ENCODE data around the gene PRKG1. TPM values are rescaled to one million over a fixed set of nuclear protein-coding genes. Genes with fewer than 3 reads are reported as not detected.

PRKG1 gene
- total RNA-seq, 1 donor from 2014 or later, result 50.2 TPM

- H3K9me3 ChIP-seq, result peaks cover 6 to 10% of the 10 kb centered on the region in 2 donors
- TF ChIP-seq CTCF (IDR thresholded peaks at IDR 0.05), result no peak
- no peaks in the 10 kb centered on the region for H3K27me3 ChIP-seq
- peak; percentile 35 to 87 for DNase-seq (ENCODE audit: low spot score in 2 of 2)
- H3K4me1 ChIP-seq, result peaks cover 0 to 20% of the 10 kb centered on the region in 2 donors
- no peak overlapping the region for H3K4me3 ChIP-seq
- intact Hi-C loops (cut with DNase I), result loop anchor here (2.0 to 5.0 kb wide), 2 partner anchors 18 to 162 kb away; no protein-coding TSS in a partner anchor
- no peaks in the 10 kb centered on the region for H3K36me3 ChIP-seq
- peak overlapping the region; percentile 71 to 86 for H3K27ac ChIP-seq
Observed at GRCh38 chr10:51879238-51879637, 805.0 kb downstream of the PRKG1 start.

DNA sequence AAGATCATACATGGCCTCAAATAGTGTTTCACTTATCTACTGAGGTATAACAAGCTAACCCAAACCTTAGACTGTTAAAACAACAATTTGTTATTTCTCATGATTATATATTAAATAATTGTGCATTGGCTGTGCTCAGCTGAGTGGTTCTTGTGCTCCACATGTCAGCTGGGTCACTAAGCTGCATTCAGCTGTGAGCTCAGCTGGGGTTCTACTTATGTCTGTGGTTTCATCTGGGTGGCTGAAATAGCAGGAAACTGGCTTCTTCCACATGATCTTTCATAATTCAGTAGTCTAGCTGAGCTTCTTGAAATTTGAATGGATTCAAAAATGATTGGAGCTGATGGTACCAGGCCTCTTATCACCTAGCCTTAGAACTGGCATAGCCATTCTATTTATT lies 806.9 kb downstream of the PRKG1 start:
- no peaks in the 10 kb centered on the region for H3K36me3 ChIP-seq
- H3K9me3 ChIP-seq, result peaks cover 6 to 10% of the 10 kb centered on the region in 2 donors
- no peak overlapping the region for H3K4me3 ChIP-seq
- intact Hi-C loops (cut with DNase I), result loop anchor here (10.0 kb wide), 1 partner anchor 886 kb away; no protein-coding TSS in a partner anchor
- TF ChIP-seq CTCF (IDR thresholded peaks at IDR 0.05), result no peak
- H3K27ac ChIP-seq, result peak overlapping the region; percentile 71 to 86
- H3K27me3 ChIP-seq, result no peaks in the 10 kb centered on the region
- H3K4me1 ChIP-seq, result peaks cover 0 to 35% of the 10 kb centered on the region in 2 donors
- no peak for DNase-seq (ENCODE audit: low spot score in 2 of 2)

DNA sequence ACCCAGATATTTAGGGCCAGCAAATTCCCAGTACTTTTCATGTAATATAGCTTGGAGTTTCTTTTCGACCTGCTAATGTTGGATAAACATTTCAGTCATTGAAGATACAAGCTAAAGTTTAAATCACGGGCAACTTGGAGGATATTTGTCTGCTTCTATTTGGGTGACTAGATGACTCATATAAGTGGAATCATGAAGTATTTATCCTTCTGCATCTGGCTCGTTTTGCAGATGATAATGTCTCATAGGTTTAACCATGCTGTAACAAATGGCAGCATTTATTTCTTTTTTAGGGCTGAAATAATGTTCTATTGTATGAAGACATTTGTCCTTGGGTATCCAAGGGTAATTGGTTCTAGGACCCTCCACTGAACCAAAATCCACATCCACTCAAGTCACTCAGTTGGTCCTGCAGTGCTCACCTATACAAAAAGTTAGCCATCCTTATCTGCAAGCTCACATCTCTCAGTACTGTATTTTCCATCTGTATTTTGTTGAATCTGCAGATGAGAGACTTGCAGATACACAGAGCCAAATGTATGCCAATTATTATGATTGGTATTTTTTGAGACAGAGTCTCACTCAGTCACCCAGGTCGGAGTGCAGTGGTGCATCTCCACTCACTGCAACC lies 812.3 kb downstream of the PRKG1 start:
- Histone ChIP-seq H3K9me3 (peaks cover 0 to under 1% of the 10 kb centered on the region in 2 donors), H3K27ac (peak overlapping the region; percentile 46 to 48), H3K4me1 (peaks cover 3 to 30% of the 10 kb centered on the region in 2 donors), H3K4me3 (no peak overlapping the region), H3K27me3 (no peaks in the 10 kb centered on the region), H3K36me3 (no peaks in the 10 kb centered on the region)
- DNase-seq (ENCODE audit: low spot score in 2 of 2), result no peak
- no peak for TF ChIP-seq CTCF (IDR thresholded peaks at IDR 0.05)
- intact Hi-C loops (cut with DNase I), result loop anchor here (10.0 kb wide), 1 partner anchor 892 kb away; no protein-coding TSS in a partner anchor

DNA sequence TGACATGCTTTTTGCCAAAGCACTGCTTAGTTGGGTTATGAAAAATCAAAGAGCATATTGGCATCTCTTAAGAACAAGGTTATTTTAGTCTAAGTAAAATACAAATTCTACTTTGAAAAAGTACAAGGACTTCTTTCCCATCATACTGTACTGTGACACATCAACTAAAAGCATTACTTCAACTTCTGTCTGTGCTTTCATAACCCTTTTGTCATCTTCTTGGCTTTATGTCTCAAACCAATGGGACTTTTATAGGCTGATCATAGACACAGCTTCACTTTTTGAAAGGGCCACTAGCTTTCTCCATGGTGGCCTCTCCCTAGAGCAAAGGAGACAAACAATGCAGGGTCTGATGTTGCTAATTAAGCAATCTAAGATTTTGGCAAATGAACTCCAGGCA lies 814.0 kb downstream of the PRKG1 start:
- Histone ChIP-seq H3K9me3 (no peaks in the 10 kb centered on the region), H3K36me3 (no peaks in the 10 kb centered on the region), H3K27me3 (no peaks in the 10 kb centered on the region), H3K27ac (peak overlapping the region; percentile 67 to 74), H3K4me3 (no peak overlapping the region), H3K4me1 (peaks cover 3 to 31% of the 10 kb centered on the region in 2 donors)
- no peak for TF ChIP-seq CTCF (IDR thresholded peaks at IDR 0.05)
- DNase-seq (ENCODE audit: low spot score in 2 of 2), result no peak
- intact Hi-C loops (cut with DNase I), result loop anchor here (10.0 kb wide), 1 partner anchor 893 kb away; no protein-coding TSS in a partner anchor

- no peak for DNase-seq (ENCODE audit: low spot score in 2 of 2)
- intact Hi-C loops (cut with DNase I), result loop anchor here (10.0 kb wide), 1 partner anchor 188 kb away; no protein-coding TSS in a partner anchor
- H3K36me3 ChIP-seq, result no peaks in the 10 kb centered on the region
- H3K4me3 ChIP-seq, result no peak overlapping the region
- no peaks in the 10 kb centered on the region for H3K27me3 ChIP-seq
- no peaks in the 10 kb centered on the region for H3K9me3 ChIP-seq
- TF ChIP-seq CTCF (IDR thresholded peaks at IDR 0.05), result no peak
- peak overlapping the region; percentile 27 to 38 for H3K27ac ChIP-seq
- H3K4me1 ChIP-seq, result peaks cover 10 to 38% of the 10 kb centered on the region in 2 donors
Observed at GRCh38 chr10:51892313-51892712, 818.0 kb downstream of the PRKG1 start.
